ENCODE data around the gene USF3. TPM values are rescaled to one million over a fixed set of nuclear protein-coding genes. Genes with fewer than 3 reads are reported as not detected.

Gene USF3
- total RNA-seq, 3 donors from 2014 or later: 19.7 to 38.9 (median 28.5) TPM

DNA sequence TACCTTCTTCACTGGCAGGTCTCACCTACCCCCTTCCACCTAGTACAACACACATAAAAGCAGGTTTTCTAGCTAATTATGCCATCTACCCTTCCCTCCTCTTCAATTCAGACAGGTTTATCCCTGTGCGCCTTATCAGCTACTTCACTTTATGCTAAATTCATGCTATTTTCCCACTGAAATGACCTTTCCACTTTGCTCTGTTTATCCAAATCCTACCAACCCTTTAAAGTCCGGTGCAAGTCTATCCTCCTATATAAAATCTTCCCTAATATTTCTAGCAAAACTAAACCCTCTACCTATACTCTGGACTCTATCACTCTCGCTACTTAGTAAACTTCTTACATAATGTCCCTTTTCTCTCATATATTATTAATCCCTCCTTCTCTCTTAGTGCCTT lies 6.0 kb downstream of the USF3 start:
- H3K9me3 ChIP-seq: no peaks in the 10 kb centered on the region
- intact Hi-C loops (cut with DNase I; ENCODE audit: low total_unique reads): no loop called here
- no peaks in the 10 kb centered on the region for H3K36me3 ChIP-seq
- H3K27me3 ChIP-seq: no peaks in the 10 kb centered on the region
- TF ChIP-seq POLR2AphosphoS5 (IDR thresholded peaks at IDR 0.05) (no peak), POLR2A (IDR thresholded peaks at IDR 0.05) (no peak), CTCF (IDR thresholded peaks at IDR 0.05) (no peak)
- DNase-seq (ENCODE audit: low spot score in 2 of 2): no peak
- peaks cover 3 to 4% of the 10 kb centered on the region in 2 donors for H3K4me1 ChIP-seq
- H3K27ac ChIP-seq: no peak overlapping the region
- H3K4me3 ChIP-seq: no peak overlapping the region

DNA sequence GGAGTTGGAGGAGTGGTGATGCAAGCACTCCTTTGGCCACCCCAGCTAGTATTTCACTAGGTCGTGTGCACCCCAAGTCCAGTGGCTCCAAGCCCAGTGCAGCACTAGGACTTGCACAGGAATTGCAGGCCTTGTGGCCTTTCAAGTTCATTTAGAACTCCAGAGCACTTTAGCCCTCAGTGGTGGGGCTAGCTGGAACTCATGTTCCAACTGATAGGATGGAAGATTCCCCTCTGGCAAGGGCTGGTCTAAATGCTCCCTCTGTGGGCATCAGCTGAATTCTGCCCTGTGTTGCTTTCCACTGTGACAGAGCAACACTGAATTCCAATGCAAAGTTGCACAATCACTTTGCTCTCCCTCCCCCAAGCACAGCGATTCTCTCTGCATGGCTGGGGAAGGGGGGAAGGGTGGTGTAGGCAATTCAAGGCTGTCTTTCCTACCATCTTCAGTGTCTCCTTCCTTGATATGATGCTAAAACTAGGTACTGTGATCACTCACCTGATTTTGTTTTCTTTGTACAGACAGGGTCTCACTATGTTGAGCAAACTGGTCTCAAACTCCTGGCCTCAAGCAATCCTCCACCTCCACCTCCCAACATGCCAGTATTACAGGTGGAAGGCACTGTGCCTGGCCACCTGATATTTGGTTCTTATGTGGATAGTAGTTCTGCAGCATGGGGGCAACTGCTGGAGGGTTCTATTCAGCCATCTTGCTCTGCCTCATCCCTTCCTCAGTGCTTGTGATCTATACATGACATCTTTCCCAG lies 10.3 kb downstream of the USF3 start:
- peak overlapping the region in 1 of 2 donors; percentile 57 for H3K27ac ChIP-seq

DNA sequence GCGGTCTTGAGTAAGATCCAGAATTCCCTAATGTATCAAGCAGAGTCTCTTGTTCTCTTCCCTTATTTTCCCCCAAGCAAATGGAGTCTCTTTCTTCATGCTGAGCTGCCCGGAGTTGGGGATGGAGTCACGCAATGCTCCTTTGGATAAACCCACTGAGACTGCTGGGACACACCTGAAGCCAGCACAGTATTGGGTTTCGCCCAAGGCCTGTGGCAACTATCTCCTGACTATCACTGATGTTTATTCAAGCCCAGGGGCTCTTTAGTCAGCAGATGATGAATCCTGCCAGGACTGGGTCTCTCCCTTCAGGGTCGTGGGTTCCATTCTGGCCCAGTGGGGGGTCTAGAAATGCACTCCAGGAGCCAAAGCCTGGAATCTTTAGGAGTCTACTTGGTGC lies 11.3 kb downstream of the USF3 start:
- H3K27me3 ChIP-seq: no peaks in the 10 kb centered on the region
- H3K36me3 ChIP-seq: no peaks in the 10 kb centered on the region
- TF ChIP-seq CTCF (IDR thresholded peaks at IDR 0.05) (no peak), POLR2A (IDR thresholded peaks at IDR 0.05) (no peak), POLR2AphosphoS5 (IDR thresholded peaks at IDR 0.05) (no peak)

More for the DNA sequence above, 10.3 kb downstream of the USF3 start:
- H3K9me3 ChIP-seq: no peaks in the 10 kb centered on the region
- no peak for TF ChIP-seq POLR2A (IDR thresholded peaks at IDR 0.05)
- no peak for TF ChIP-seq POLR2AphosphoS5 (IDR thresholded peaks at IDR 0.05)
- TF ChIP-seq CTCF (IDR thresholded peaks at IDR 0.05): no peak
- H3K36me3 ChIP-seq: no peaks in the 10 kb centered on the region
- H3K4me3 ChIP-seq: no peak overlapping the region
- no peaks in the 10 kb centered on the region for H3K27me3 ChIP-seq
- intact Hi-C loops (cut with DNase I; ENCODE audit: low total_unique reads): no loop called here
- no peak for DNase-seq (ENCODE audit: low spot score in 2 of 2)
- H3K4me1 ChIP-seq: peaks cover 0 to 4% of the 10 kb centered on the region in 2 donors

DNA sequence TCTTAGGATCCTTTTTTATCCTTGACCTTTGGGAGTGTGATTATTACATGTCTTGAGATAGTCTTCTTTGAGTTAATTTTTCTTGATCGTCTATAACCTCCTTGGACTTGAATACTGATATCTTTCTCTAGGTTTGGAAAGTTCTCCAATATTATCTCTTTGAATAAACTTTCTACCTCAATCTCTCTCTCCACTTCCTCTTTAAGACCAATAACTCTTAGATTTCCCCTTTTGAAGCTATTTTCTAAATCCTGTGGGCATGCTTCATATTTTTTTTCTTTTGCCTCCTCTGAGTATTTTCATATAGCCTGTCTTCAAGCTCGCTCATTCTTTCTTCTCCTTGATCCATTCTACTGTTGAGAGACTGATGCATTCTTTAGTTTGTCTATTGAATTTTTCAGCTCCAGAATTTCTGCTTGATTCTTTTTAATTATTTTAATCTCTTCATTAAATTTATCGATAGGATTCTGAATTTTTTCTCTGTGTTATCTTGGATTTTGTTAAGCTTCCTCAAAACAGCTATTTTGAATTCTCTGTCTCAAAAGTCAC lies 12.1 kb downstream of the USF3 start:
- TF ChIP-seq CTCF (IDR thresholded peaks at IDR 0.05) (no peak), POLR2AphosphoS5 (IDR thresholded peaks at IDR 0.05) (no peak), POLR2A (IDR thresholded peaks at IDR 0.05) (no peak)
- intact Hi-C loops (cut with DNase I; ENCODE audit: low total_unique reads): no loop called here
- Histone ChIP-seq H3K36me3 (no peaks in the 10 kb centered on the region), H3K9me3 (no peaks in the 10 kb centered on the region), H3K27me3 (no peaks in the 10 kb centered on the region), H3K4me1 (peaks cover 0 to 4% of the 10 kb centered on the region in 2 donors), H3K4me3 (no peak overlapping the region), H3K27ac (no peak overlapping the region)
- DNase-seq (ENCODE audit: low spot score in 2 of 2): no peak

More for the DNA sequence above, 11.3 kb downstream of the USF3 start:
- intact Hi-C loops (cut with DNase I; ENCODE audit: low total_unique reads): no loop called here
- no peak for DNase-seq (ENCODE audit: low spot score in 2 of 2)
- no peak overlapping the region for H3K4me3 ChIP-seq
- no peak overlapping the region for H3K27ac ChIP-seq
- H3K9me3 ChIP-seq: no peaks in the 10 kb centered on the region
- peaks cover 0 to 4% of the 10 kb centered on the region in 2 donors for H3K4me1 ChIP-seq

DNA sequence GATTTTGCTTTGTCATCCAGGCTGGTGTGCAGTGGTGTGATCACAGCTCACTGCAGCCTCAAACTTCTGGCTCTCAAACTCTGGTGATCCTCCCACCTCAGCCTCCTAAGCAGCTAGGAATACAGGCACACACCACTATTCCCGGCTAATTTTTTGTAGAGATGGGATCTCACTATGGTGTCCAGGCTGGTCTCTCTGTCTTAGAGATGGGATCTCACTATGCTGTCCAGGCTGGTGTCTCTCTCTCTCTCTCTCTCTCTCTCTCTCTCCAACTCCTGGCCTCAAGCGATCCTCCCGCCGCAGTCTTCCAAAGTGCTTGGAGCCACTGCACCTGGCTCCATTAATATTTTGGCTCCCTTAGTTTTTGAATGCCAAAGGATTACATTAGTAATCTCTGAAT lies 17.7 kb downstream of the USF3 start:
- Histone ChIP-seq H3K27ac (no peak overlapping the region), H3K36me3 (no peaks in the 10 kb centered on the region), H3K9me3 (no peaks in the 10 kb centered on the region), H3K27me3 (no peaks in the 10 kb centered on the region), H3K4me1 (no peaks in the 10 kb centered on the region), H3K4me3 (no peak overlapping the region)
- no peak for DNase-seq (ENCODE audit: low spot score in 2 of 2)
- intact Hi-C loops (cut with DNase I; ENCODE audit: low total_unique reads): loop anchor here (5.0 kb wide), 1 partner anchor 176 kb away; no protein-coding TSS in a partner anchor
- TF ChIP-seq POLR2A (IDR thresholded peaks at IDR 0.05) (no peak), POLR2AphosphoS5 (IDR thresholded peaks at IDR 0.05) (no peak), CTCF (IDR thresholded peaks at IDR 0.05) (no peak)

Data from breast epithelium (tissue), 4 donors.